Activated CD8-positive, alpha-beta T cell treated with anti-CD3 and anti-CD28 coated beads for 36 hours (primary cell): Measurements from ENCODE around the gene SH3D19. TPM values are rescaled to one million over a fixed set of nuclear protein-coding genes. Genes with fewer than 3 reads are reported as not detected.

ENCODE experiments used
- ATAC-seq: fragments of 200-7000 bp; cut with Tn5 transposase; one replicate; pipeline ENCODE4 v1.10.0; 2021; ENCODE audit warnings: mild to moderate bottlenecking, moderate library complexity
- CTCF ChIA-PET: fragments of 350-600 bp; sonication (Branson Sonifier 250); formaldehyde crosslinking; loops from one replicate; lab custom pipeline; 2021; ENCODE audit warnings: antibody characterized with exemption; lab: Charles Lee
- POLR2A ChIA-PET: fragments of 350-600 bp; sonication (Branson Sonifier 250); formaldehyde crosslinking; loops from one replicate; lab custom pipeline; 2021; ENCODE audit warnings: antibody characterized with exemption; lab: Charles Lee
- DNase-seq: peaks from one replicate; pipeline ENCODE4 v3.0.0-alpha.2; 2020
- H3K27ac Mint-ChIP-seq: one replicate; pipeline ENCODE4 v1.8.0; 2021; ENCODE audit warnings: mild to moderate bottlenecking, mixed read lengths
- H3K27me3 Mint-ChIP-seq: one replicate; pipeline ENCODE4 v1.8.0; 2021; ENCODE audit warnings: mixed read lengths
- H3K36me3 Mint-ChIP-seq: one replicate; pipeline ENCODE4 v1.8.0; 2021; ENCODE audit warnings: low read depth, mixed read lengths
- H3K4me1 Mint-ChIP-seq: one replicate; pipeline ENCODE4 v1.8.0; 2021; ENCODE audit warnings: low read depth, mixed read lengths
- H3K4me3 Mint-ChIP-seq: one replicate; pipeline ENCODE4 v1.8.0; 2021; ENCODE audit warnings: mild to moderate bottlenecking, moderate library complexity, mixed read lengths
- H3K9me3 Mint-ChIP-seq: one replicate; pipeline ENCODE4 v1.8.0; 2021; ENCODE audit warnings: mixed read lengths
- intact Hi-C: fragments of 100-400 bp; cut with micrococcal nuclease; formaldehyde crosslinking; loops from one replicate; pipeline ENCODE4 v1.10.0; 2022
- total RNA-seq, 2 experiments: library from RNA; stranded (reverse); gene quantifications; one replicate each; pipeline ENCODE4 v1.2.3, GENCODE V29; 2021
- TF ChIP-seq, protein P1 (sequence below): fragments of 200-600 bp; IDR thresholded peaks from one replicate; pipeline ENCODE4 v1.8.0; 2022; ENCODE audit warnings: antibody characterized with exemption, mild to moderate bottlenecking

SH3D19 gene
- total RNA-seq, 2 experiments from 2014 or later: not detected

DNA sequence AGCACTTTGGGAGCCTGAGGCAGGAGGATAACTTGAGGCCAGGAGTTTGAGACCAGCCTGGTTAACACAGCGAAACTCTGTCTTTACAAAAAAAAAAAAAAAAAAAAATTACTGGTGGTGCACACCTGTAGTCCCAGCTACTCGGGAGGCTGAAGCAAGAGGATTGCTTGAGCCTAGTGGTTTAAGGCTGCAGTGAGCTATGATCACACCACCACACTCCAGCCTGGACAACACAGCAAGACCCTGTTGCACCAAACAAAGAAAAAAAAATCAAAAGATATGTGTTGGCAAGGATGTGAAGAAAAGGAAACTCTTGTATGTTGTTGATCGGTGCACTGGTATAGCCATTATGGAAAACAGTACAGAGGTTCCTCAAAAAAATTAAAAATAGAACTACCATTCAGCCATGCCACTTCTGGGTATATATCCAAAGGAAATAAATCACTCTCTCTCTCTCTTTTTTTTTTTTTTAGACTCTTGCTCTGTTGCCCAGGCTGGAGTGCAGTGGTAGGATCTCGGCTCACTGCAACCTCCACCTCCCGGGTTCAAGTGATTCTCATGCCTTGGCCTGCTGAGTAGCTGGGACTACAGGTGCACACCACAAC, 15.2 kb downstream of the SH3D19 start:
- CTCF ChIA-PET: no interaction called here
- intact Hi-C loops: no loop called here
- H3K9me3 Mint-ChIP-seq: no peaks in the 10 kb centered on the region
- H3K4me3 Mint-ChIP-seq: no peak overlapping the region
- DNase-seq (no peak), ATAC-seq (no peak)
- H3K4me1 Mint-ChIP-seq: no peaks in the 10 kb centered on the region
- TF ChIP-seq, protein P1, sequence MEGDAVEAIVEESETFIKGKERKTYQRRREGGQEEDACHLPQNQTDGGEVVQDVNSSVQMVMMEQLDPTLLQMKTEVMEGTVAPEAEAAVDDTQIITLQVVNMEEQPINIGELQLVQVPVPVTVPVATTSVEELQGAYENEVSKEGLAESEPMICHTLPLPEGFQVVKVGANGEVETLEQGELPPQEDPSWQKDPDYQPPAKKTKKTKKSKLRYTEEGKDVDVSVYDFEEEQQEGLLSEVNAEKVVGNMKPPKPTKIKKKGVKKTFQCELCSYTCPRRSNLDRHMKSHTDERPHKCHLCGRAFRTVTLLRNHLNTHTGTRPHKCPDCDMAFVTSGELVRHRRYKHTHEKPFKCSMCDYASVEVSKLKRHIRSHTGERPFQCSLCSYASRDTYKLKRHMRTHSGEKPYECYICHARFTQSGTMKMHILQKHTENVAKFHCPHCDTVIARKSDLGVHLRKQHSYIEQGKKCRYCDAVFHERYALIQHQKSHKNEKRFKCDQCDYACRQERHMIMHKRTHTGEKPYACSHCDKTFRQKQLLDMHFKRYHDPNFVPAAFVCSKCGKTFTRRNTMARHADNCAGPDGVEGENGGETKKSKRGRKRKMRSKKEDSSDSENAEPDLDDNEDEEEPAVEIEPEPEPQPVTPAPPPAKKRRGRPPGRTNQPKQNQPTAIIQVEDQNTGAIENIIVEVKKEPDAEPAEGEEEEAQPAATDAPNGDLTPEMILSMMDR: no peak
- H3K27ac Mint-ChIP-seq: no peak overlapping the region
- H3K27me3 Mint-ChIP-seq: no peaks in the 10 kb centered on the region
- no peaks in the 10 kb centered on the region for H3K36me3 Mint-ChIP-seq
- POLR2A ChIA-PET: interaction anchor here (1.2 kb wide), 1 partner anchor 15 kb away, joined by 3 read pairs; the partner anchor contains the start of gene SH3D19

DNA sequence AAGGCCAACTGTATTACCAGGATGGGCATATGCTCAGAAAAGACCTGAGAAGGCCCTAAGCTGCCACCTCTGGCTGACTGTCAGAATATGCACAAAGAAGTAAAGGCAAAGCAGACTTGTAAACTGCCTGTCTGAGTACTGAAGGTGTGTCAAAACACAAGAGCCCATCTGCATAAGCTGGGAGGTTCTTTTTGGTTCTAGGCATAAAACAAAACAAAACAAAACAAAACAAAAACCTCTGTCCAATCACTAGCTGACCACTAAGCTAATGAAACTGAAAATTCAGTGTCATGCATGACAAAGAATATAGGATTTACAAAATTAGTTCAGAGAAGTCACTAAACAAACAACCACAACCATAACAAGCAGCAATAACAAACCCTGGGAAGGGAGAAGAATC, 20.6 kb downstream of the SH3D19 start:
- Mint-ChIP-seq H3K4me3 (no peak overlapping the region), H3K4me1 (no peaks in the 10 kb centered on the region), H3K36me3 (no peaks in the 10 kb centered on the region), H3K27me3 (peaks cover 3% of the 10 kb centered on the region), H3K9me3 (no peaks in the 10 kb centered on the region), H3K27ac (no peak overlapping the region)
- ATAC-seq (no peak), DNase-seq (no peak)
- TF ChIP-seq, protein P1: no peak
- ChIA-PET CTCF (interaction anchor here (0.5 to 1.4 kb wide), 2 partner anchors 28 to 275 kb away, joined by 3 to 6 read pairs; partner anchors contain the start of gene PRSS48), POLR2A (no interaction called here)
- intact Hi-C loops: no loop called here

DNA sequence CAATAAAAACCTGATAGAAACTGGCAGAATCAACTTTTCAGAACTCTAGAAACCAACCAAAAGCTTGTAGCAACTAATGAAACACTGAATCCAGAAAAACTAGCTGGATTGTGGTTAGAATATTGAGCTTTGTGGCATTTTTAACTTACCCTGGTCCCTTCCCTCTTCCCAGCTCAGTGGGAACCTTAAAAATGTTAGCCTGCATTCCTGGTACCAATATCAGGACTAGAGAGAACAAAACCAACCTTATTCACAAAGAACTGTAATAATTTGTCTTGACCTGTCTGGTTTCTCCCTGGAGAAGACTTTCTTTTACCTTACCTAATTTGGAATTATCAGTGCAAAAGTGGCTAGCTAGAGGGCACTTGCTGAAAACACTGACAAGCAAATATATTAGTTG, 21.2 kb downstream of the SH3D19 start:
- ChIA-PET CTCF (interaction anchor here (0.5 to 1.4 kb wide), 2 partner anchors 27 to 274 kb away, joined by 3 to 6 read pairs; partner anchors contain the start of gene PRSS48), POLR2A (no interaction called here)
- H3K27me3 Mint-ChIP-seq: peaks cover 3% of the 10 kb centered on the region
- DNase-seq (no peak), ATAC-seq (no peak)
- H3K36me3 Mint-ChIP-seq: no peaks in the 10 kb centered on the region
- no peaks in the 10 kb centered on the region for H3K4me1 Mint-ChIP-seq
- H3K4me3 Mint-ChIP-seq: no peak overlapping the region
- TF ChIP-seq, protein P1: no peak
- no peaks in the 10 kb centered on the region for H3K9me3 Mint-ChIP-seq
- intact Hi-C loops: no loop called here
- no peak overlapping the region for H3K27ac Mint-ChIP-seq

DNA sequence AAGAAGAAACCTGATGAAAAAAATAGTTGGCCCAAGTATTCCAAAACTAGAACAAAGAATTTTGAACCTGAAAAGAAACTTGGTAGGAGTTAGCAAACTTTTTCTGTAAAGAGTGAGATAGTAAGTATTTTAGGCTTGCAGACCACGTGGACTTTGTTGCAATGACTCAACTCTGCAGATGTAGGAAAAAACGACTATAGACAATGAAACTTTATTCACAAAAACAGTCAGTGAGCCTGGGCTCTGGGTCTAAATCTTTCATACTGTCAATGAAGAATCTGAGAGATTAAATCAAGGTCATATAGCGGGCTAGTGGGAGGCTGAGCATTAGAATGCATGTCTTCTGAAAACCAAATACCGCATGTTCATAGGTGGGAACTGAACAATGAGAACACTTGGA, 23.0 kb downstream of the SH3D19 start:
- Mint-ChIP-seq H3K4me3 (no peak overlapping the region), H3K4me1 (no peaks in the 10 kb centered on the region), H3K36me3 (no peaks in the 10 kb centered on the region), H3K9me3 (no peaks in the 10 kb centered on the region), H3K27me3 (peaks cover 5% of the 10 kb centered on the region), H3K27ac (no peak overlapping the region)
- ATAC-seq (no peak), DNase-seq (no peak)
- intact Hi-C loops: no loop called here
- TF ChIP-seq, protein P1: no peak
- ChIA-PET CTCF (interaction anchor here (1.1 to 1.4 kb wide), 2 partner anchors 11 to 26 kb away, joined by 3 read pairs; no protein-coding TSS in a partner anchor), POLR2A (no interaction called here)

DNA sequence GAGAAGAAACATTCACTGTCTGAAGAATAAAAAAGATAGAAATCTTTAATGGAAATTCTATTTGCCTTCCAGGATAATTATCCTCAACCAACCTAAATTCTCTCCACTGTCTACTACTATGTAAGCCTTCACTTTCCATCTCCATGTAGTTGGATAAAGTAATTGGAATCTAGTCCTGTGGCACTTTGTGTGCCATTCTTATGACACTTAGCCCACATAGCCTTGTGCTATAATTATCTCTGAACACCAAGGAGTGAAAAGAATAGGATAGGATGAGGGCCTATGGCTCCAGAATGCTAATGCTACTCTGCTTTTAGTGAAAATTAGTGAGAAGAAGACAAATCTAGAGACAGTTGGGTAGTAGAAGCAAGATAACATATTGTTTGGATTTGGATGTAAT, 28.2 kb downstream of the SH3D19 start:
- CTCF ChIA-PET: interaction anchor here (1.1 kb wide), 1 partner anchor 25 kb away, joined by 4 read pairs; no protein-coding TSS in a partner anchor
- H3K27me3 Mint-ChIP-seq: peaks cover 5% of the 10 kb centered on the region
- H3K9me3 Mint-ChIP-seq: no peaks in the 10 kb centered on the region
- intact Hi-C loops: no loop called here
- ATAC-seq: no peak
- no peaks in the 10 kb centered on the region for H3K36me3 Mint-ChIP-seq
- no peak overlapping the region for H3K4me3 Mint-ChIP-seq
- no peak overlapping the region for H3K27ac Mint-ChIP-seq
- POLR2A ChIA-PET: no interaction called here
- TF ChIP-seq, protein P1: no peak
- DNase-seq: no peak
- no peaks in the 10 kb centered on the region for H3K4me1 Mint-ChIP-seq
